WERI-Rb-1 (cell line): Measurements from ENCODE around the gene ACER3.

ENCODE experiments used
- DNase-seq: peaks from one replicate; pipeline ENCODE4 v3.0.0-alpha.2; 2020
- H3K27ac ChIP-seq: fragments of 250-450 bp; sonication (Bioruptor Pico); 2 replicates; pipeline ENCODE4 v1.5.1; 2020; ENCODE audit warnings: mild to moderate bottlenecking, moderate library complexity
- H3K27me3 ChIP-seq: fragments of 250-450 bp; sonication (Bioruptor Pico); 2 replicates; pipeline ENCODE4 v1.5.1; 2021; ENCODE audit warnings: mild to moderate bottlenecking, low read depth, moderate library complexity; ENCODE audit not compliant: insufficient read depth, severe bottlenecking
- H3K36me3 ChIP-seq: fragments of 250-450 bp; sonication (Bioruptor Pico); 2 replicates; pipeline ENCODE4 v1.5.1; 2020; ENCODE audit warnings: mild to moderate bottlenecking, moderate library complexity
- H3K4me3 ChIP-seq: 2 replicates; pipeline ENCODE4 v1.5.1; 2011; ENCODE audit warnings: low read depth, mild to moderate bottlenecking, control low read depth, low read length
- H3K9me3 ChIP-seq: fragments of 250-450 bp; sonication (Bioruptor Pico); 2 replicates; pipeline ENCODE4 v1.5.1; 2021; ENCODE audit warnings: mild to moderate bottlenecking, moderate library complexity; ENCODE audit not compliant: severe bottlenecking
- TF ChIP-seq, protein P1 (sequence below): IDR thresholded peaks from 2 replicates; pipeline ENCODE4 v1.5.1; 2011; ENCODE audit warnings: low read depth, mild to moderate bottlenecking, control low read depth, inconsistent platforms, low read length

The ACER3 gene

GRCh38 chr11:77071077-77071476, 210.4 kb downstream of the ACER3 start:
- no peaks in the 10 kb centered on the region for H3K9me3 ChIP-seq

GRCh38 chr11:77071671-77072605, 211.2 kb downstream of the ACER3 start:
- DNase-seq = no peak
- no peaks in the 10 kb centered on the region for H3K9me3 ChIP-seq
- H3K4me3 ChIP-seq = no peak overlapping the region
- no peaks in the 10 kb centered on the region for H3K27me3 ChIP-seq
- no peaks in the 10 kb centered on the region for H3K36me3 ChIP-seq
- no peak overlapping the region for H3K27ac ChIP-seq
- TF ChIP-seq, protein P1, sequence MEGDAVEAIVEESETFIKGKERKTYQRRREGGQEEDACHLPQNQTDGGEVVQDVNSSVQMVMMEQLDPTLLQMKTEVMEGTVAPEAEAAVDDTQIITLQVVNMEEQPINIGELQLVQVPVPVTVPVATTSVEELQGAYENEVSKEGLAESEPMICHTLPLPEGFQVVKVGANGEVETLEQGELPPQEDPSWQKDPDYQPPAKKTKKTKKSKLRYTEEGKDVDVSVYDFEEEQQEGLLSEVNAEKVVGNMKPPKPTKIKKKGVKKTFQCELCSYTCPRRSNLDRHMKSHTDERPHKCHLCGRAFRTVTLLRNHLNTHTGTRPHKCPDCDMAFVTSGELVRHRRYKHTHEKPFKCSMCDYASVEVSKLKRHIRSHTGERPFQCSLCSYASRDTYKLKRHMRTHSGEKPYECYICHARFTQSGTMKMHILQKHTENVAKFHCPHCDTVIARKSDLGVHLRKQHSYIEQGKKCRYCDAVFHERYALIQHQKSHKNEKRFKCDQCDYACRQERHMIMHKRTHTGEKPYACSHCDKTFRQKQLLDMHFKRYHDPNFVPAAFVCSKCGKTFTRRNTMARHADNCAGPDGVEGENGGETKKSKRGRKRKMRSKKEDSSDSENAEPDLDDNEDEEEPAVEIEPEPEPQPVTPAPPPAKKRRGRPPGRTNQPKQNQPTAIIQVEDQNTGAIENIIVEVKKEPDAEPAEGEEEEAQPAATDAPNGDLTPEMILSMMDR = no peak

More at GRCh38 chr11:77071077-77071476, 210.4 kb downstream of the ACER3 start:
- Histone ChIP-seq H3K4me3 (no peak overlapping the region), H3K27me3 (no peaks in the 10 kb centered on the region), H3K36me3 (no peaks in the 10 kb centered on the region), H3K27ac (no peak overlapping the region)
- TF ChIP-seq, protein P1 = no peak
- DNase-seq = no peak

- no peak overlapping the region for H3K4me3 ChIP-seq
- TF ChIP-seq, protein P1 = no peak
- H3K27ac ChIP-seq = no peak overlapping the region
- no peaks in the 10 kb centered on the region for H3K27me3 ChIP-seq
- no peaks in the 10 kb centered on the region for H3K9me3 ChIP-seq
- DNase-seq = no peak
- no peaks in the 10 kb centered on the region for H3K36me3 ChIP-seq
Observed at GRCh38 chr11:77072851-77073327, 212.2 kb downstream of the ACER3 start.

DNA sequence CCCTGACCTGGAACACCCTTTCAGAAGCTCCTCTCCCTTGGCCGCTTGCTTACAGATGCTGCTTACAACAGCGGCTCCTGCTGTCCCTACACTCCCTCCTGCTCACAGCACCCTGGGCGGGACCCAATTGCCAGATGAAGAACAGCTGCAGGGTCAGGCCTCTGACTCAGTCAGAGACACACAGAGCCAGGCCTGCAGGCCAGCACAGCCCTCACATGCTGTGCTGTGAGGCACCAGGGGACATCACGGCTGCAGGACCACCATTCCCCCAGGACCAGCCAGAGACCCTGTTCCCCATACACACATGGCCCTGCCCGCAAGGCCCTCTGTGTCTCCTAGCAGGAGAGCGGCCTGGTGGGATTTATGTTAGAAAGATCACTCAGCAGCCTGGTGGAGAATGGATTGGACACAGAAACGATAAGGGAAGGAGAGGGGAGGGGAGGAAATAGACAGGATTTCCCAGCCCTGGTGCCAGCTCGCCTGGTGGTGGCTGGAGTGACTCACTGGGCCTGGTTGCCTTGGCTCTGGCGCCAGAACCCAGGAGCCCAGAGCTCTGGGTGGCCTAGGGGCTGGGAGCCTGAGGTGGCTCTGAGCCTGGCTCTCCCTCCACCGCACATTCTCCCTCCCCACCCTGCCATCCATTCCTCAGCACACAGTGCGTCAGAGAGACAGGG, 212.7 kb downstream of the ACER3 start:
- no peaks in the 10 kb centered on the region for H3K27me3 ChIP-seq
- H3K4me3 ChIP-seq = no peak overlapping the region
- DNase-seq = peak; percentile 76
- H3K36me3 ChIP-seq = no peaks in the 10 kb centered on the region
- peaks cover 4% of the 10 kb centered on the region for H3K9me3 ChIP-seq
- TF ChIP-seq, protein P1 = peak; percentile 43; the same call in 1 of the 2 replicates
- no peak overlapping the region; the same call in 1 of the 2 replicates for H3K27ac ChIP-seq

DNA sequence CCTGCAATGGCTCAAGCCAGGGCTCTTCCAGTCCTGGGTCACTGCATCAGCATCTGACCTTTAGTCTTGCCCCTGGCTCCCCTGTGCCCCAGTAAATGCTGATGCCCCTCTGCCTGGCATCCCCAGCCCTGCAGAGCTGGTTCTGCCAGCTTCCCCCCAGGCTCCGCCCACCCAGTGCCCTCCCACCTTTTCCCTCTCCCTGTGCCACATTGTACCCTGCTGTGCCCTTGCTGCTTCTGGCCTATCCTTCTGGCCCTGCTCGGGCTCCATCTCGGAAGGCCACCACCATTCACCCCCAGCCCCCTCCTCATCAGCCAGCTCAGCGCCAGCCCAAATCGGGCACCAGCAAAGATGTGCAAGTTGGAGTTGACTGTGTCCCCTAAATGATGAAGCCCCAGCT, 213.5 kb downstream of the ACER3 start:
- no peaks in the 10 kb centered on the region for H3K27me3 ChIP-seq
- no peaks in the 10 kb centered on the region for H3K36me3 ChIP-seq
- no peak overlapping the region for H3K27ac ChIP-seq

More for the DNA sequence above, 213.5 kb downstream of the ACER3 start:
- no peak for DNase-seq
- H3K9me3 ChIP-seq = peaks cover 5% of the 10 kb centered on the region
- TF ChIP-seq, protein P1 = no peak
- no peak overlapping the region for H3K4me3 ChIP-seq
